Gastrocnemius medialis (tissue), 4 donors: Measurements from ENCODE around the gene SEPTIN2. TPM values are rescaled to one million over a fixed set of nuclear protein-coding genes. Genes with fewer than 3 reads are reported as not detected.

Experiments
- ATAC-seq, 2 donors: fragments of 150-250 bp; one replicate each; pipeline ENCODE4 v1.9.1; 2016
- DNase-seq, 2 donors: peaks; one replicate each; pipeline ENCODE4 v3.0.0-alpha.2; 2019
- H3K27ac ChIP-seq, 4 donors: fragments of 200-600 bp; sonication (generic); 1 replicate in 1 of 4; 2 replicates in 3 of 4; pipeline ENCODE4 v1.5.1; 2016 to 2018; ENCODE audit warnings: mild to moderate bottlenecking in 2 of 4, moderate library complexity in 1 of 4
- H3K27me3 ChIP-seq, 3 donors: fragments of 200-600 bp; sonication (generic) in 2 of 3; 1 replicate in 1 of 3; 2 replicates in 2 of 3; pipeline versions ENCODE4 v1.5.1 to v1.6.0; 2016 to 2019; ENCODE audit warnings: mild to moderate bottlenecking in 1 of 3, moderate library complexity in 1 of 3
- H3K36me3 ChIP-seq, 2 donors: fragments of 200-600 bp; sonication (generic) in 1 of 2; one replicate each; pipeline ENCODE4 v1.5.1; 2017 to 2018
- H3K4me1 ChIP-seq, 2 donors: fragments of 200-600 bp; sonication (generic) in 1 of 2; one replicate each; pipeline ENCODE4 v1.5.1; 2016 to 2017; ENCODE audit warnings: mild to moderate bottlenecking in 2 of 2
- H3K4me3 ChIP-seq, 4 donors: fragments of 200-600 bp; sonication (generic) in 3 of 4; 1 replicate in 1 of 4; 2 replicates in 3 of 4; pipeline ENCODE4 v1.5.1; 2016 to 2019; ENCODE audit warnings: mild to moderate bottlenecking in 2 of 4
- H3K9me3 ChIP-seq, 3 donors: fragments of 200-600 bp; sonication (generic) in 2 of 3; 1 replicate in 1 of 3; 2 replicates in 2 of 3; pipeline ENCODE4 v1.5.1; 2016 to 2019
- CTCF ChIP-seq, 5 experiments: fragments of 450-650 bp in 3 of 5; fragments of 200-600 bp in 2 of 5; sonication (generic) in 2 of 5; IDR thresholded peaks in 4 of 5; conservative IDR thresholded peaks in 1 of 5; 1 replicate in 4 of 5; 2 replicates in 1 of 5; pipeline ENCODE4 v1.5.1; 2016 to 2019; ENCODE audit warnings: antibody characterized with exemption in 5 of 5, mild to moderate bottlenecking in 3 of 5, moderate library complexity in 3 of 5
- POLR2A ChIP-seq, 2 donors: fragments of 450-650 bp; IDR thresholded peaks; one replicate each; pipeline ENCODE4 v1.6.1; 2017; ENCODE audit warnings: antibody characterized with exemption in 2 of 2, mild to moderate bottlenecking in 2 of 2, moderate library complexity in 2 of 2
- in situ Hi-C, 4 donors: fragments of 200-750 bp; cut with MboI; loops; one replicate each; pipeline versions ENCODE4 v1.15.0 to v1.8.0; 2017; ENCODE audit warnings: low sequenced_read_pairs in 4 of 4
- intact Hi-C: fragments of 100-400 bp; cut with DNase I; formaldehyde crosslinking; loops from one replicate; pipeline ENCODE4 v1.15.1; 2023; ENCODE audit warnings: low total_unique reads
- total RNA-seq, 4 donors: library from RNA; depleted of rRNA; stranded (reverse); fragments of >200 nt; gene quantifications; one replicate each; pipeline versions ENCODE4 v1.1.0 to v1.2.3, GENCODE V29; 2016

SEPTIN2 gene
- total RNA-seq, 4 donors from 2014 or later, result 81.3 to 130 (median 99.3) TPM

- ATAC-seq (peak in 1 of 2 donors; percentile 22), DNase-seq (no peak)
- no peaks in the 10 kb centered on the region for H3K27me3 ChIP-seq
- peaks cover 0 to 24% of the 10 kb centered on the region in 2 donors for H3K36me3 ChIP-seq
- peak overlapping the region in 1 of 4 donors; percentile 90 for H3K27ac ChIP-seq
- no peak overlapping the region for H3K4me3 ChIP-seq
- no peaks in the 10 kb centered on the region for H3K9me3 ChIP-seq
- intact Hi-C loops, result loop anchor here (5.0 kb wide), 5 partner anchors 53 to 342 kb away; partner anchors contain the start of genes MTERF4 and STK25
- peaks cover 42 to 43% of the 10 kb centered on the region in 2 donors for H3K4me1 ChIP-seq
- in situ Hi-C loops, result no loop called here
- TF ChIP-seq POLR2A (IDR thresholded peaks at IDR 0.05) (no peak), CTCF (IDR thresholded peaks at IDR 0.05 in 4 of 5, conservative IDR thresholded peaks at IDR 0.05 in 1 of 5) (no peak)
Measured at GRCh38 chr2:241269707-241270520, 45.8 kb upstream of the SEPTIN2 start.

- no peak for DNase-seq
- H3K4me1 ChIP-seq, result peaks cover 42 to 43% of the 10 kb centered on the region in 2 donors
- peaks cover 0 to 17% of the 10 kb centered on the region in 2 donors for H3K36me3 ChIP-seq
- in situ Hi-C loops (no loop called here), intact Hi-C loops (loop anchor here (5.0 kb wide), 5 partner anchors 53 to 342 kb away; partner anchors contain the start of genes MTERF4 and STK25)
- no peak for ATAC-seq
- H3K27ac ChIP-seq, result peak overlapping the region in 3 of 4 donors; percentile 7 to 93 (median 90)
- no peaks in the 10 kb centered on the region for H3K27me3 ChIP-seq
- peak overlapping the region in 2 of 4 donors; percentile 69 to 77 for H3K4me3 ChIP-seq
- H3K9me3 ChIP-seq, result no peaks in the 10 kb centered on the region
- no peak for TF ChIP-seq CTCF (IDR thresholded peaks at IDR 0.05 in 4 of 5, conservative IDR thresholded peaks at IDR 0.05 in 1 of 5)
- TF ChIP-seq POLR2A (IDR thresholded peaks at IDR 0.05), result no peak
Measured at GRCh38 chr2:241270531-241270930, 45.2 kb upstream of the SEPTIN2 start.

- Histone ChIP-seq H3K27me3 (no peaks in the 10 kb centered on the region), H3K27ac (peak overlapping the region; percentile 83 to 97 (median 92)), H3K4me3 (peak overlapping the region; percentile 67 to 93 (median 73)), H3K4me1 (peaks cover 42 to 43% of the 10 kb centered on the region in 2 donors), H3K36me3 (peaks cover 0 to 7% of the 10 kb centered on the region in 2 donors), H3K9me3 (no peaks in the 10 kb centered on the region)
- peak; percentile 80 to 81 for DNase-seq
- in situ Hi-C loops, result no loop called here
- peak; percentile 88 to 90 for ATAC-seq
- TF ChIP-seq POLR2A (IDR thresholded peaks at IDR 0.05), result peak in 1 of 2 donors; percentile 46
- TF ChIP-seq CTCF (IDR thresholded peaks at IDR 0.05 in 4 of 5, conservative IDR thresholded peaks at IDR 0.05 in 1 of 5), result no peak
- intact Hi-C loops, result loop anchor here (2.0 to 5.0 kb wide), 7 partner anchors 43 to 340 kb away; partner anchors contain the start of genes FARP2, HDLBP, MTERF4 and SEPTIN2
Measured at GRCh38 chr2:241271706-241272302, 43.9 kb upstream of the SEPTIN2 start.

GRCh38 chr2:241272303-241273209, 43.2 kb upstream of the SEPTIN2 start:
- Histone ChIP-seq H3K4me3 (peak overlapping the region; percentile 67 to 93 (median 73)), H3K9me3 (no peaks in the 10 kb centered on the region), H3K27ac (peak overlapping the region; percentile 83 to 97 (median 92)), H3K36me3 (peaks cover 0 to 7% of the 10 kb centered on the region in 2 donors), H3K4me1 (peaks cover 42 to 43% of the 10 kb centered on the region in 2 donors), H3K27me3 (no peaks in the 10 kb centered on the region)
- in situ Hi-C loops (no loop called here), intact Hi-C loops (loop anchor here (2.0 to 5.0 kb wide), 7 partner anchors 42 to 340 kb away; partner anchors contain the start of genes FARP2, HDLBP, MTERF4 and SEPTIN2)
- peak; percentile 19 to 47 for DNase-seq
- TF ChIP-seq CTCF (IDR thresholded peaks at IDR 0.05 in 4 of 5, conservative IDR thresholded peaks at IDR 0.05 in 1 of 5), result no peak
- peak; percentile 34 to 51 for TF ChIP-seq POLR2A (IDR thresholded peaks at IDR 0.05)
- peak; percentile 45 to 57 for ATAC-seq
